ENCODE data around the gene PRKCA.
"Not testable (repeated sequence)": the region's sequence is repeated elsewhere in the genome, so short reads cannot be mapped to it uniquely, and the experiment has no call there.

The PRKCA gene

GRCh38 chr17:66324381-66325004, 22.1 kb downstream of the PRKCA start:
- DNase-seq = not testable (repeated sequence)

DNA sequence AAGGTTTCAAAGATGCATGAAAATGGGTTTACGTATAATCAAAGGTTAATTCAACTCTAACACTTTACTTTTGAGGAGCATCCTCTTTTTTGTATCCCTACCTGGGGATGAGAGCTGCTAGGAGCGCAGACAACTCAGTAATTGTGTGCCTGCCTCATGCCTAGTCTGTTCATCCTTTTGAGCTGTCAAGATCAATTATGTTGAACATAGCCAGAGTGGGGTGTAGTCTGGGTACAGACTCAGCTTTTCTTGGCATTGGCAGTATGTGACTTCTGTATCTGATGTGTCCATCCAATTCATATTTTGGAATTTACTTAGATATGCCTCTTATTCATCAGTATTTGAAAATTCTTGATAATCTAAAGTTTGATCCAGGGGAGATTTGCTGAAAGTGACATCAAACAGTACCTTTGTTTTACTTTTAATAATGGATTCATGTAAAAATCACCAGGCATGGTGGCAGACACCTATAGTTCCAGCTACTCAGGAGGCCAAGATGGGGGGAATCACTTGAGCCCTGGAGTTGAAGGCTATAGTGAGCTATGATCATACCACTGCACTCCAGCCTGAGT, 24.1 kb downstream of the PRKCA start:
- no peak for DNase-seq

GRCh38 chr17:66330646-66331037, 28.2 kb downstream of the PRKCA start:
- no peak for DNase-seq

- no peak for DNase-seq
Observed at GRCh38 chr17:66331038-66331816, 28.8 kb downstream of the PRKCA start.

- DNase-seq = no peak
Observed at GRCh38 chr17:66335797-66336196, 33.4 kb downstream of the PRKCA start.

GRCh38 chr17:66337268-66337667, 34.9 kb downstream of the PRKCA start:
- no peak for DNase-seq

DNA sequence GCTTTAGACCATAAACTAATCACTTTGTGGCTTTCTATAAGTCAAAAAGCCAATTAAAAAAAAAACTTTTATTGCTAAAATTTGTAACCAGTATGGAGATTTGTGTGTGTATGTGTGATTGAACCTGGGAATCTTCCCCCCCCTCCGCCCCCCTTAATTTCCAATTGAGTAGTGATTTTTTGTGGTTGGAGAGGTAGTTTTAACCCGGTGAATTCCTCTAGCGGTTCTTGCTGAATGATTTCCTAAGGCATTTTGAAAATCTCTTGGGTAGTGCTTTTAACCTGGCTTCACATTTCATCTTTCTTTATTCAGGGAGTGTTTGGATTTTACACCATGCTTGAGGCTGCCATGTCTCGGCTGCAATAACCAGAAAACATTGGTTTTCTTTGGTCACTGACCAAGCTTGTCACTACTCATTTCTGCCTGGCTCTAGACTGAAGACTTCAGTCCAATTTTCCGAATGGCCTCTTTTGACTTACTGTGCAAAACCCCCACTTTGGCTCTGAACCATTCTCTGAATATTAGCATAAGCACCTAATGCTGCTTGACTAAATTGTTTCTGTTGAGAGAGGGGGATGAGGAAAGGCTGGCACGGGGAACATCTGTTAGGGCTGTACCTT, 35.6 kb downstream of the PRKCA start:
- no peak for DNase-seq

DNA sequence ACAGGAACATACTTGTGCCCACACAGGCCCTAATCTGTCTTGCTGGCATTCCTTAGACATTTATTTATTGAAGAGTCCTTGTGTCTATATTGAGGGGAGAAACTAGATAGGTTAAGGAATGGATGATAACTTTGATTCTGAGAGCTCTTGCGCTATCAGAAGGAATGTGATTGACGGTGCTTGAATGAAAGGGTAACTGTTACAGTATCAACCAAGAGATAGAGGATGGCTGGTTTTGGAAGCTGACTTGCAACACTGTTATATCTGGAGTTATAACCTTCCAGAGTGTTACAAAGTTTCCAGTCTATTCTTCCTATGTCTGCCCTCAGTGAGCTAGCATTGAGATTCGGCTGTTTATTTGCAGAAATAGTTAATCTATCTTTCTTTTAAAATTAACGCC, 36.5 kb downstream of the PRKCA start:
- no peak for DNase-seq

DNA sequence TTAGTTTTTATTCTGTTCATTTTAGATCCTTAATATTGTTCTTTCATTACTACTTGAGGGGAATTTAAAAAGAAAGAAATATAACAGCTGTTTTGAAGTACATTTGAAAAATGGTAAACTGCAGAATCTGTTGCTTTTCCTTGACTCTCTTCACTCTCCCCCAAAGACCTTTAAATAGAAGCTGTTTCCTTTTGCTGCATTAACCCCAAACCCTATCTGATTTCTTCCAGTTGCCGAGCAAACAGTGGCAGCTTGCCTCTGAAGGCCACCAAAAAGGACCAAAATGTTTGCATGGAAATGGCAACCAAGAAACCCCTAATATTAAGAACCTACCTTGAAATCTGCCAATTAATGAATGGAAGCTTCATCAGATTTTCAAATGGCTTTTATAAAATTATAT, 37.1 kb downstream of the PRKCA start:
- no peak for DNase-seq

GRCh38 chr17:66340720-66341119, 38.3 kb downstream of the PRKCA start:
- no peak for DNase-seq

DNA sequence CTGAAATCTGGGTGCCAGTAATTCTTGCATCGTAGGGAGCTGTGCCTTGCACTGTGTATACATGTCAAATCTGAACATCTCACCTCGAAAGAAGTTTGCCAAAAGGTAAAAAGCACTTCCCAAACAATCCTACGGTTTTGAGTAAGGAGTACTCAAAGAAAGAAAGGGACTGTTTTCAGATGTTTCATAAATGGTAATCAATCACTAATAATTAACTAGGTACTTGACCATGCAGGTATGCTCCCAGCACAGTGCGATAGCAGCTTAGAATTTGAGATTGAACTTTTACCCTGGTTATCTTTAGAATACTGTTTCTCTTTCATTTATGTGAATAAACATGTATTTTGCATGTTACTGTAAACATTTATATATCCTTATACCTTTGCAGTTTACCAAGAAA, 39.0 kb downstream of the PRKCA start:
- no peak for DNase-seq

DNA sequence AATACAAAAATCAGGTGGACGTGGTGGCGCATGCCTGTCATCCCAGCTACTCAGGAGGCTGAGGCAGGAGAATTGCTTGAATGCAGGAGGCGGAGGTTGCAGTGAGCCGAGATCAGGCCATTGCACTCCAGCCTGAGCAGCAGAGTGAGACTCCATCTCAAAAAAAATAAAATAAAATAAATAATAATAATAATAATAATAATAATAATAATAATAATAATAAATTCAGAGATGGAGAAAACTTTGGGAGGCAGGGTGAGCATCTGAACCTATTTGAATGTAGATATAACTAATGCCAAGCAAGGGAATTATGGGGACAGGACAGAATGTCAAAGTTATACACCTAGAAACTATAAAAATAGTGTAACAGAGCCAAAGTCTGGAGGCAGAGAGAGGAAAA, 39.9 kb downstream of the PRKCA start:
- DNase-seq = not testable (repeated sequence)

- DNase-seq = no peak
Observed at GRCh38 chr17:66343531-66344078, 41.2 kb downstream of the PRKCA start.

DNA sequence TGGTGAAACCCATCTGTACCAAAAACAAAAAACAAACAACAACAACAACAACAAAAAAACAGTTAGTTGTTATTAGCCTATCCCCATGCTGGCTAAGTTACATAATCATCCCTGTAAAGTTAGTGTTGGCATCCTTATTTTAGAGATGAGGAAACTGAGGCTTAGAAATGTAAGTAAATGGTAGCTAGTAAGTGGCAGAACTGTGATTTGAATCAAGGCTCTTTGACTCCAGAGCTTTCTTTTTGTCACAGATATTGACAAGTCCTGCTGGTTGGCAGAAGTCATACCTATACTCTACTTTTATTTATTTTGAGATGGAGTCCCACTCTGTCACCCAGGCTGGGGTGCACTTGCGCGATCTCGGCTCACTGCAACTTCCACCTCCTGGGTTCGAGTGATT, 42.1 kb downstream of the PRKCA start:
- DNase-seq = no peak

- DNase-seq = no peak
Observed at GRCh38 chr17:66345264-66345663, 42.9 kb downstream of the PRKCA start.

DNA sequence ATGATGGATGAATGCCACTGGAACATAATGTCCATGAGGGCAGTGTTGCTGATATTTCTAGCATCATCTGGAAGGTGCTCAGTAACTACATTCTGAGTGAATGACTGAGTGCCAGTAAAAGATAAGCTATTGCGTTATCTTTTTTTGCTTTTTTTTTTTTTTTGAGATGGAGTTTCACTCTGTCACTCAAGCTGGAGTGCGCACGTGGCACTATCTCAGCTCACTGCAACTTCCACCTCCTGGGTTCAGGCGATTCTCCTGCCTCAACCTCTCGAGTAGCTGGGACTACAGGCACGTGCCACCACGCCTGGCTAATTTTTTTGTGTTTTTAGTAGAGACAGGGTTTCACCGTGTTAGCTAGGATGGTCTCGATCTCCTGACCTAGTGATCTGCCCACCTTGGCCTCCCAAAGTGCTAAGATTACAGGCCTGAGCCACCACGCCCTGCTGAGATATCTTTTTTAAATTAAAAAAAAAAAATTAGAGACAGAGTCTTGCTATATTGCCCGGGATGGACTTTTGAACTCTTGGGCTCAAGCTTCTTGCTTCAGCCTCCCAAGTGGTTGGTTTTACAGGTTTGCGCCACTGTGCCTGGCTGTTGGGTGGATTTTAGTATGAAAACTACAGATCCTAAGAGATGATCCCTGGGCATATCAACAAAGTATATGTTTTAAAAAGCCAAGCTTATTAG, 43.7 kb downstream of the PRKCA start:
- not testable (repeated sequence) for DNase-seq

- DNase-seq = no peak
Observed at GRCh38 chr17:66347661-66348514, 45.5 kb downstream of the PRKCA start.

DNA sequence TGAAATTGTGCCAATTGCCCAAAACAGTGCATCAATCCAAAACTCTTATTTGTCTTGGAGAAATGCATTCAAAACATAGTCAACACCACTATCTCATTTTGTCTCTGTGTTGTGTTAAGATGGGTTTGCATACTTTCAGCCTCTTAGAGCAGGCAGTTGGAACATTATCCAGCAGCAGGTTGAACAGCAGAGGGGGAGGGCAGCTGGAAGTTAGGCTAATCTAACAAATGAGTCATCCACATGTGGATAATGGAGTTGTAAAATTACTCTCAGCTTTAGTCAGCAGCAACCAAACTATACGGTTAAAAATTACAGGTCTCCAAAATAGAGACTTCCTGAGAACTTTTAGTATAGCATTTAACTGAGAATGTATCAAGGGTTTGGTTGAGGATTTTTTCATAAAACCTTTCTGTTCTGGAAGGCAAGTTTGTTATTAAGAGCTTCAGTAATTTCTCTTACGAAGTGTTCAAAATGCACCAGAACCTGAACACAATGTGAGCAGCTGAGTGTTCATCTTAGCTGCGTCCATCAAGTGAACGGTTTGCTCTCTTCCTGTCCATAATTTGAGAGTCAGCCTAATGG, 46.3 kb downstream of the PRKCA start:
- DNase-seq = no peak

DNA sequence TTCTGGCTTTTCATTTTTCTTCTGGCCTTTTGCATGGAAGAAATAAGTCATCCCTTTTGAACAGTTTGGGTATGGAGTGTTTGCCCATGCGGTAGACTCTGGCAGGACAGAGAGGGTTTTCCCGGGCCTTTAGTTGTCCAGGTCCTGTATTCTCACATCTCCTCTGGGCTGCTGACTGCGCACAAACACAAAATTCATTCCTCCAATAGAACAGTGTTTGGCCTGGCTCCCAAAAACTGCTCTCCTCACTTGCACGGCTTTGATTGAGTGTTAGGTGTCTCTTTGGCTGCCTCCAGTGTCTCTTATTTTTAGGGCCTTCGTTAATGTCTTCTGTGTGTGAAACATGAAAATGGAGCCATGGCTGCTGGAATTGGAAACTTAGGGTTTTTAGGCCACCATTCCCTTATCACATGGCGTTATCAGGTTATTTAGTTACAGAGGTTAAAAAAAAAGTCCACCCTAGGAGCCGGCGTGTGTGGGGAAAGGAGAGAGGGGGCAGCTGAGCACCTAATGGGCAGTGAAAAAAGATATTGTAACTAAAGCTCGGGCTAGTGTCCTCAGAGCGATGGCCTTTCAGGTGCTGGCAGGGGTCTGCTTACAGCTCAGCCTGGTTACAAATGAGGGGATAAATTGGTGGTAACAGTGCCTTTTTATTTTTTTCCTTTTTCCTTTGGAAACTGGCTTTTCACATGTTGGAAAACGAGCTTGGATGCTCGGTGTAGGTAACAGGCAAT, 47.3 kb downstream of the PRKCA start:
- peak in 1 of 58 donors; percentile 2 for DNase-seq
